ENCODE measurements around the gene ETHE1.

ETHE1 gene, protein sequence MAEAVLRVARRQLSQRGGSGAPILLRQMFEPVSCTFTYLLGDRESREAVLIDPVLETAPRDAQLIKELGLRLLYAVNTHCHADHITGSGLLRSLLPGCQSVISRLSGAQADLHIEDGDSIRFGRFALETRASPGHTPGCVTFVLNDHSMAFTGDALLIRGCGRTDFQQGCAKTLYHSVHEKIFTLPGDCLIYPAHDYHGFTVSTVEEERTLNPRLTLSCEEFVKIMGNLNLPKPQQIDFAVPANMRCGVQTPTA

DNA sequence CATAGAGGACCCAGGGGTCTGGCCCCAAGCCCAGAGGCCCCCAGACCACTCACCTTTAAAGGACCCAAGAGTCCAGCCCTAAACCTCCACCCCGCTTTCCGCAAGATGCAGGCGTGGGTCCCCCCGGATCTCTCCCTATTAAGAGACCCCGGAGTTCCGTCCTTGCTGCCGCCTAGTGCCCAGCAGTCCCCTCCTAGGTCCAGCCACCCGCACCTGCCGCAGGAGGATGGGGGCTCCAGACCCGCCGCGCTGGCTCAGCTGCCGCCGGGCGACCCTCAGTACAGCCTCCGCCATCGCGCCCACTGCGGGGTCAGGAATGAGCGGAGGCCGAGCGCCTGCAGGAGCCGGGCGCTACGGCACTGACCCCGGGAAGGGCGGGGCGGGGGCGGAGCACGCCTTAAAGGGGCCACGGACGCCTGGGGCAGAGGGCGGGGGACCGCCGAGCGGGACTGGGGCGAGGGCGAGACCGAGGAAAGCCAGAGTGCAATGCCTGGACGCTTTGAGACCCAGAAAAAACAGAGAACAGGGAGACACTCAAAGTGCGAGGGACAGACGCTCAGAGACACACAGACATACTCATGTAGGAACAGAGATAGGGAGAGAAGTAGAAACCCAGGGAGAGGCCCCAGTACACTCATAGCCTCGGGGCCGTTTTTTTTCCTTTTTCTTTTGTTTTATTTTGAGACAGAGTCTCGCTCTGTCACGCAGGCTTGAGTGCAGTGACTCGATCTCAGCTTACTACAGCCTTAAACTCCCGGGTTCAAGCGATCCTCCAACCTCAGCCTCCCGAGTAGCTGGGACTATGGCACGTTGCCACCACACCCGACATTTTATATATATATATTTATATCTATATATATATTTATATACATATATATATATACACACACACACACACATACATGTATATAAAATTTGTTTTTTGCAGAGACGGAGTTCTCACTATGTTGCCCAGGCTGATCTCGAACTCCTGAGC, at the start of gene ETHE1:
Gene ETHE1, minus strand, starts transcription at position 318 of the 976 bp plus-strand sequence. Its CDS starts 24 bp downstream, at position 294.
- peak; percentile 87 for DNase-seq

DNA sequence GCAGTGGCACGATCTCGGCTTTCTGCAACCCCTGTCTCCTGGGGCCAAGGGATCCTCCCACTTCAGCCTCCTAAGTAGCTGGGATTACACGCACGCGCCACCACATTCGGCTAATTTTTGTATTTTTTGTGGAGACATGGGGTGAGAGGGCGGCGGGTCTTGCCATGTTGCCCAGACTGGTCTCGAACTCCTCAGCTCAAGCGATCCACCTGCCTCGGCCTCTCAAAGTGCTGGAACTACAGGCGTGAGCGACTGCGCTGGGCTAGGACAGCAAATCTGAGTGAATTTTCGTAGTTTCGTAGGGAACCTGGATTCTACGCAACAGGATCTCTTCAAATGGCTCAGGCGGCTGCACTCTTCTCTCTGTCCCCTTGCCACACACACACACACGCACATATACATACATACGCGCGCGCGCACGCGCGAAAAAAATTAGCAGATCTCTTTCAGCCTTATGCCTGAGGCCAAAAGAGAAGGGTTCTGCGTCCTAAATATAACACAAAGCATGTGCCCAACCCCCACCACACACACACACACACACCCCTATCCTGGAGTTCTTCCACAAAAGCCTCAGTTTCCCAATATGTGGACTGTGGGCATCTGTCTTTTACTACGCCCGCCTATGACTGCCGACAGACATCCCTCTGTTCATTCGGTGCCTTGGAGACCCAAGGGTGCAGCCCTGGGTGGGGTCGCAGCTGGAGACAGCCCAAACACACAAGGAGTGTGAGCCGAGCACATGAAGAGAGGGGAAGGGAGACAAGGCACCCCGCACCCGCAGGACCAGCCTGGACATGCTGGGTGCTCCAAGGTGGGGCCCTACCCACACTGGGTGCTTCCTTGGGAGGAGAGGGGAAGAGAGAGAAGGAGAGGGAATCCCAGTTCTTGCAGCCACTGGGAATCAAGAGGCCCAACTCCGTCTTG, 49.2 kb upstream of the ETHE1 start:
- DNase-seq: no peak

DNA sequence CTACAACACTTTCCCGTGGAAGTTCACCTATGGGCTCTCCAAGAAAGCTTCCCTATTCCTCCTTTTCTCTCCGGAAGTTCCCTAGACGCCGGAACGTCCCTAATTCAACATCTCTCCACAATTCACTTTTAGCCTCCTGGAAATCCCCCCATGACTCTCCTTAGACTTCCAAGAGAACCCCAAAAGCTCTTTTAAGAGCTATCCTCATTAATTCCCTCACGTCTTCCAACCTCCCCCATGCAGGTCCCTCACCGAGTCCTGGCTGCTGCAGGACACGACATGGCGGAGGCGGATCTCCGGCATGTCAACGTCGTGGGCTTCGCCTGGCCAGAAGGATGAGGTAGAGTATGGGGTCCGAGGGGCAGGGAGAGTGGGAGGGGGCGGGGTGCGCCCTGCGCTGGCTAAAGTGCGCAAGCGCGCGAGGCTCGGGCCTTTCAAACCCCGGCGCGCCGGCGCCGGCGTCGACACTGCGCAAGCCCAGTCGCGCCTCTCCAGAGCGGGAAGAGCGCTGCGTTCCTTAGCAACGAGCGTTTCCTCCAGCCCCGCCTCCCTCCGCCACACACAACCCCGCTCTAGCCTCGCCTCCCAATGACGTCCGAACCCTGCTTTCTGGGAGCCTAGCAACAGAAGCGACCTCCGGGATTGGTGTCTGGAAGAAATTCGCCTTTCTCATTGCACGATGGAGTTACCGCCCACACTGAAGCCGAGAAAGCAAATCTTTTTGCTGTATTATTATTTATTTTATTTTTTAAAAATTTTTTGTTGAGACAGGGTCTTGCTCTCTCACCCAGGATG, 48.4 kb upstream of the ETHE1 start, which contains the start of the genes PINLYP and XRCC1:
Gene PINLYP, plus strand, starts transcription at position 646 of the 795 bp plus-strand sequence. CDS start 1,391 bp downstream, outside the sequence.
Gene XRCC1, minus strand, starts transcription at position 372 of the 795 bp plus-strand sequence. Its CDS starts 69 bp downstream, at position 303.
- peak; percentile 98 for DNase-seq

DNA sequence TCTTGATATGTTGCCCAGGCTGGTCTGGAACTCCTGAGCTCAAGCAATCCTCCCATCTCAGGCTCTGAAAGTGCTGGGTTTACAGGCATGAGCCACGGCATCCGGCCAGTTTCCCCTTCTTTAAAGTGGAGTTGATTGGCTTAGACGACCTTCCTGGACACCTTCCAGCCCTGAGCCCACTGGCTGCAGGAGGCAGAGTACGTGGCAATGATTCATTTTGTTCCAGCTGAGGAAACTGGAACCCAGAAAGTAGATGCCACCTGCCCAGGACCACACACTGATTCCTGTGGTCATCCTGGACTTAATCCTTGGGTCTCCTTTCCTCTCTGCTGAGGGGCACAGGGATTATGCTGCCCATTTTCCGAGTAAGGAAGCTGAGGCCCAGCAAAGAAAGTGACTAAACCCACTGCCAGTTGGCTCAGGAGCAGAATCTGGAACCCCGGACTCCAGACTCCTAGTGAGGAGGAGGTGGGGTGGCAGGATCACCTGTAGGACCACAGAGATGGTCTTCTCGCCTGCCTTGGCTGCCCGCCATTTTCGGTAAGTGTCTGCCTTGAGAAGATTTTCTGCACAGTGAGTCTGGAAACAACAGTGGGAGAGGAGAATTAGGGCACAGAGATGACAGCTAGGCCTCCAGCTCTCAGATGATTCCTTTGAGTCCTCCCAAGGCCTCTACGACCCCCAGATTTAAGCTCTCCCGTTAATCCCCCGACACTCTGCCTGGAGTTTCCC, 47.6 kb upstream of the ETHE1 start:
- DNase-seq: no peak

DNA sequence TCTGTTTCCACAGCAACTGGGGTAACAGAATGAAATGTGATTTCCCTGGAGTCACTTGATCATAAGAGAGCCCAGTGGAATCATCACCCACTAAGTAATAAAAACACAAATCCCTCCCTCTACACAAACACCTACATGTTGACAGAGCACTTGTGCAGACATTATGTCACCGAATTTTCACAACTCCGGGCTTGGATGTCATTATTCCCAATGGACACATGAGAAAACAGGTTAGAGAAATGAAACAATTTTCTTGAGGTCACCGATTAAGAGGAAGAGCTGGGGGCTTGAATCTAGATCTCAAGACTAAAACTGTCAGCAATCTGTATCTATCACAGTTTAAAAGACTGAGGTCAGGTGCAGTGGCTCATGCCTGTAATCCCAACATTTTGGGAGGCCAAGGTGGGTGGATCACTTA, 45.2 kb upstream of the ETHE1 start:
- no peak for DNase-seq

DNA sequence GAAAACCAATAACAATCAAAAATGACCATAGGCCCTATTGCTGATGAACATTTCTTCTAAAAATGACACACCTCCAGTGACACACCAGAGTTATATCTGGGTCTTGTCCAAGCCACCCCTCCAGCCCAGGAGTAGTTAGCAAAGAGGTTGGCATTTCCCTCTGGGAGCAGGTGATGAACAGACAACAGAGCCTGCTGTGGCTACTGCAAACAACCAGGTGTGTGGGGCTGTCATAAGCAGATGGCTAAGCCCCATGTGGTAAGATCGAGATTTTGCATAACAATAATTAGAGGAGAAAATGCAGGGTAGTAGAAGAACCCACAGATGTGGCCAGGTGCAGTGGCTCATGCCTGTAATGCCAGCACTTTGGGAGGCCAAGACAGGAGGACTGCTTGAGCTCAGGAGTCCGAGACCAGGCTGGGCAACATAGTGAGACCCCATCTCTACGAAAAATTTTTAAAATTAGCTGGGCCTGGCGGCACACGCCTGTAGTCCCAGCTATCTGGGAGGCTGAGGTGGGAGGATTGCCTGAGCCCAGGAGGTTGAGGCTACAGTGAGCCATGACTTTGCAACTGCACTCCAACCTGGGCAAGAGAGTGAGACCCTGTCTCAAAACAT, 43.3 kb upstream of the ETHE1 start:
- DNase-seq: no peak

DNA sequence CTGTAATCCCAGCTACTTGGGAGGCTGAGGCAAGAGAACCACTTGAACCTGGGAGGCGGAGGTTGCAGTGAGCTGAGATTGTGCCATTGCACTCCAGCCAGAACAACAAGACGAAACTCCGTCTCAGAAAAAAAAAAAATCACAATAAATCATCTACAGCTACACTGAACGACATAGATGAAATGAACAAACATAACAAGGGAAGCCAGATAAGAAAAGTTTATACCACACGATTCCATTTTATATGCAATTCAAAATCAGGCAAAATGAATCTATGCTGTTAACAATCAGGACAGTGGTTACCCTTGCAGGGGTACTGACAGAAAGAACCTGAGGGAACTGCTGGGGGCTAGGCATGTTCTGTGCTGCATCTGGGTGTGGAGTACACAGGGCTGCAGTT, 42.7 kb upstream of the ETHE1 start:
- no peak for DNase-seq

DNA sequence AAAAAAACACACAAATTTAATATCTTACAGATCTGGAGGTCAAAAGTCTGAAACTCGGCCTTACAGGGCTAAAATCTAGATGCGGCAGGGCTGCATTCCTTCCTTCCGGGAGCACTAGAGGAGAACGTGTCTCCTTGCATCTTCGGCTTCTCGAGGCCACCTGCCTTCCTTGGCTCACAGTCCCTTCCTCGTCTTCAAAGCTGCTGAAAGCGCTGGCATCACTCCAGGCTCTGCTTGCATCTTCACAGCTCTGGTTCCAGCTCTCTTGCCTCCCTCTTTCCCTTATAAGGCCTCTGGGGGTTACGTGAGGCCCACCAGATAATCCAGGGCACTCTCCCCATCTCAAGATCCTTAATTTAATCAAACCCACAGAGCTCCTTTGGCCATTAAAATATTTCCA, 37.8 kb upstream of the ETHE1 start:
- DNase-seq: no peak

DNA sequence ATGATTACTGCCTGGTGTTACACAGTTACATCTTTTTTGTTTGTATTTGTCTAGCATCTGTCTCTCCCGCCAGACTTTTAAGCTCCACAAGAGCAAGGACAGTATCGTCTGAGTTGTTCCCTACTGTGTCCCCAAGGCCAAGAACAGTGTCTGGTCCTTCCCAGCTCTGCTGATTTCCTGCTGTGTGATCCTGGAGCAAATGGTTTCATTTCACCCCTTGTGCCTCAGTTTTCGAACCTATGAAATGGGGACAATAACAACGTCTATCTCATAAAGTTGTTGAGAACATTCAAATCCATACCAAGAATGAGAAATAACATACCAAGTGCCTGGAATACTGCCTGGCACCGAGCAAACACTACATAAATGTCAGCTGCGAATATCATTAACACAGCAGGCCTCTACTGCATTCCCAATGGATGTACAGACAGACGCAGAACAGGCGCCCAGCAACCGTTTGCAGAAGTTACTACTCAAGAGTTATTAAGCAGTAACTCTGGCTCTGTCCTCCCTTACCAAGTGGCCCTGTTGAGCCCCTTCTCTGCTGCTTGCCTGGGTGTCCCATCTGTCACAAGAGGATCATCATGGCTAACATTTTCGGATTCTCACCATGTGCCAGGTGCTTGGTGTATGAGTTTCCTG, 36.9 kb upstream of the ETHE1 start:
- no peak for DNase-seq

DNA sequence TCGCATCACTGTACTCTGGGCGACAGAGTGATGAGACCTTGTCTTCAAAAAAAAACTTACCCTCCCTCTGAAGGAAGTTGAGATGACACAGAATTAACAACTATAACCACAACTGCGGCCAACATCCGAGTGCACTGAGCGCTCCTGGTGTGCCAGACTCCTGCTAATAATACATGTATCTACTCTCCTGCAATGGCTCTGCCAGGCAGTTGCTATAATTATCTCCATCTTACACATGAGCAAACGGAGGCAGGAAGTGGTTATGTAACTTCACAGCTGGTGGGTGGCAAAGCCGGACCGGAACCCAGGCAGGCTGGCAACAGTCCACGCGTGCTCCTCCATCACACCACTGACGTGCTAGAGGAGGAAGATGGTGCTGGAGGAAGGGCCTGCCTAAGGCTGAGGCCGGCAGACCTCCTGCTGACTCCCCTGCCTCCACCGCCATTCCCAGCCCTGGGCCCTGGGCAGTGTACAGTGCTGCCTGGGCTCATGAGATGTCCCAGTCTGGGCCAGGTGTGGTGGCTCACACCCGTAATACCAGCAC, 35.8 kb upstream of the ETHE1 start:
- peak; percentile 89 for DNase-seq

DNA sequence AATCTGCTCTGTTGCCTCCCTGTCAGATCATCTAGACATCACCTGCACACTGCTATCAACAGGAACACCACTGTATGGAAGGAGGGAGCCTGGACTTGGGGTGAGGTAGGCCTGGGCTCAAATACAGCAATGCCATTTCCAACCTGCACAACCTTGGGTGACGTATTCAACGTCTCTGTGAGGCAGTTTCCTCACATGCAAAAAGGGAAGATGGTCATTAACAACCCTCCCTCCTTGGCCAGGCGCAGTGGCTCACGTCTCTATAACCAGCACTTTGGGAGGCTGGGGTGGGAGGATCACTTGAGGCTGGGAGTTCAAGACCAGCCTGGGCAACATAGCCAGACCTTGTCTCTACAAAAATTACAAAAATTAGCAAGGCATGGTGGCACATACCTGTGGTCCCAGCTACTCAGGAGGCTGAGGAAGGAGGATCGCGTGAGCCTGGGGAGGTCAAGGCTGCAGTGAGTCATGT, 35.3 kb upstream of the ETHE1 start:
- DNase-seq: no peak

DNA sequence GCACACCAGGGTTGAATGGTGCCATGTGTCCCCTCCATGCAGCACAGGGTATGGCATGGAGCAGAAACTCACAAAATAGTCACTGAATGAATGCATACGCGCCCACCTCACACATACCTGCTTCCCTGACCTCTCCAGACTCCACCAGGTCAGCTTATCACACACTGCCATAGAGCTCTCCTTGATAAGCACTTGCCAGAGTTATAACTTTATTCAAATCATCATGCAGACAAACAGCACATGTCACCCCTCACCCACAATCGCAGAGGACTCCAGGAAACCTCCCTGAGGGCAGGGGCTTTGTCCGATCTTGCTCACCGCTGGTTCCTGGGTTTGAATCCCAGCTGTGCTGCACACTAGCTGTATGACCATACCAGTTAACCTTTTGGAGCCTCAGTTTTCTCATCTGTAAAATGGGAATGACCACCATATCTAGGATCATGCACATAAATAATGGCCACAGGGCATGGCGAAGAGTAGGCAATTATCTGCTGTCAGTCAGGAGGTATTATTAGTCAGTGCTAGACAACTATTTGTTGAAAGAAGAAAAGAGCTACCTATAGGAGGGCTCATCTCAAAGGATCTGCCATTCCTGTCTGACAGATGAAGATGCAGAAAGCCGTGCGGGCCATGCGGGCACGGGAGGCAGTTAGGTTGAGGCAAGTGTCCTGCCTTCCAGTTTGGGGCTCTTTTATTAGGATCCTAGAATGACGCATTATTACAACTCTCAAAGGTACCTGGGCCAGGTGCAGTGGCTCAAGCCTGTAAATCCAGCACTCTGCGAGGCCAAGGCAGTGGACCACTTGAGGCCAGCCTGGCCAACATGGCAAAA, 34.4 kb upstream of the ETHE1 start:
- no peak for DNase-seq

DNA sequence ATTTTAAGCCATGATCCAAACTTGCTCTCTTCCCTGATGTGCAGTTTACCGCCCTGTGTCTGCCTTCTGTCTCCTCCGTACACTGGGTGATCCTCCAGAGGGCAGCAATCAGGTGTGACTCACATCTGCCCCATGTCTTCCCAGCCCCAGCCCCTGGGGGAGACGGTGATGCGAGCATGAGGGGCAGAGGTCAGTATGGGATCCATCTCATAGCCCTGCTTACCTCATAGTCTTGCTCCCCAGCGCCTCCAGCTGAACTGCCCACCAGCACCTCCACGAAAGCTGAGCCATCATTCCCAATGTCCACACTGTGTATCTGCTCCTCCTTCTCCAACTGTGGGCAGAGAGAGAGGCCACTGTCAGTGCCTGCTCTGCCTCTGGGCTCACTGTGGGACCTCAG, 33.7 kb upstream of the ETHE1 start:
- no peak for DNase-seq

DNA sequence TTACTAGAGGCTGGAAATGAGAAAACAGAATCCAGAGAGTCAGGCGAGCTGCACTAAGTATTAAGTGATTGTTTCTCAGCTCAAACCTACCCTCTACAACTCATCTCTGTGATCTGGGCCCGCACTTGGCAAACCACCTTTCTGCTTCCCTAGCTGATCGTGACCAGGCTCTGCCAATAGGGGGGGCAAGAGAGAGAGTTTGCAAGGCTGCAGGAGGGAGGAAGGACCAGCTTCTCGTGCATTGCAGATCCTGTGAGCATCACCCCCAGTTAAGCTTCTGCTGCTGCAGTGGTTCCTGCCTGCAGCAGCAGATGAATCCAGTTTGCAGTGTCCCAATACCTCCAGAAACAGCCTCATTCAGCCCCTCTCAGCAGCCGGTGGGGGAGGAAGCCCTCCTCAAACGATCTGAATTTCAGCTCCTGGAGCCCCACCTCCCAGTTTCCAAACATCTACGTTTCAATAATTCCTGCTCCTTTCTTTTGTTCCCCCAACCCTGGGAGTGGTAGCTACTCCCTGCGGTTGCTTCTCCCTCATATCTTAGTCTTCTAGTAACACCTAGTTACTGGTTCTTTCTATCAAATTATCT, 28.3 kb upstream of the ETHE1 start:
- peak; percentile 90 for DNase-seq

DNA sequence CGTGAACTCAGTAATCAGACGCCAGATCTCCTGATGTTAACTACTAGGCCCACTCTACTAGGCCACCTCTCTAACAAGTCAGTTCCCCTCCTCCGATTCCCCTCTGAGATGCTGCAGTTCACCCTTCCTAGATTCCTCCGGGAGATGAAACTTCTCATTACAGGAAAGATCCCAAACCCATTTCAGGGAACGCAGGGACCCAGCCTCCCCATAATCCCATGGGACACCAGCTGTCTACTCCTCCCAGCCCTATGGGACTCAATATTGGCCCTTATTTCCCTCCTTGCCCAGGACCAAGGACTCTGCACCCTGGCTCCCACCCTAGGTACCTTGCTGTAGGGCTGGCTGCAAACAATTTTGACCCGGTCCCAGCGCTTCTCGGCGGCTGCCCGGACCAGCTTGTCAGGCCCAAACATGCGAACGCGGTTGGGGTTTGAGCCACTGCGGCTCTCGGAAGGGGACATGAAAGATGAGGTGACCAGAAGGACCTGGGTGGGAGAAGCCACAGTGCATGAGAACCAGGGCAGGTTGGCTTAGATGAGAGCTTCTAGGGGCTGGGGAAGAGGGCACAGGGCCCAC, 27.4 kb upstream of the ETHE1 start:
- no peak for DNase-seq

DNA sequence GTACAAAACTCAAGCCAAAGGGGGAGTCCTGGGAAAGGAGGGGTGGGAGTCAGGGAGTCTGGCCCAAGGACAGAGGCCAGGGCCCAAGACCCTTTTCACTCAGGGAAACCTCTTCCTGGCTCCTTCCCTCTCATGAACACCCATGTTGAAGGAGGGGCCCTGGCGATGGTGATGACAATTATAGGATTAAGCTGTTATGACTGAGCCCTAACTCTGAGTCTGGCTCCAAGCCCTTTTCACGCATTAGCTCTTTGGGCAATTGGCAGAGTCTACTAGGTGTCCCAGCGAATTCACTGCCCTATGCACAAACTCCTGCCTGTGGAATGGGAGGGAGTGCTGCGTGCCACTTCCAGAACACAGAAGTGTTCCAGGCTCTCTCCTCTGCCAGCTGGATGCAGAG, 26.7 kb upstream of the ETHE1 start:
- DNase-seq: no peak

DNA sequence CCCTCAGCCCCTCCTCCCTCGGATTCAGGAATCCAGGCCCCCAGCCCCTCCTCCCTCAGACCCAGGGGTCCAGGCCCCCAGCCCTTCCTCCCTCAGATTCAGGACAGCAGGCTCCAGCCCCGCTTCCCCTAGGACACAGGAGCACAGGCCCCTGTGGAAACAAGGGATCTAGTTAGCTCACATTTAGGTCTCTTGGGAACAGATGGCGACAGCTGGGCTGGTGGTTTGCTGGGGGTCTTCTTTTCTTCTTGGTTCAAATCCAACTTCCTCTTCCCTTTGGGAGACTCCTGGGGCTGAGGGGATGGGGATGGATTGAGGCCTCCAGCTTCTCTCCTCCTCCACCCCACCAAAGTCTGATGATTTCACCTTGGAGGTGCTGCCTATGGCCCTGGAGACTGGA, 25.6 kb upstream of the ETHE1 start:
- DNase-seq: no peak

DNA sequence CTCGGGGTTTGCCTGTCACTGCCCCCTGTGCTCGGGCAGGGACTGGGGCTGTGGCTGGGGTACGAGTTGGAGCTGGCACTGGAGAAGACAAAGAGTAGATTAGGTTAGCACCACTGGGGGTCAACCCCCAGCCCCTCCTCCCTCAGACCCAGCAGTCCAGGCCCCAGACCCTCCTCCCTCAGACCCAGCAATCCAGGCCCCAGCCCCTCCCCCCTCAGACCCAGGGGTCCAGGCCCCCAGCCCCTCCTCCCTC, 25.1 kb upstream of the ETHE1 start:
- DNase-seq: no peak

All from activated CD4-positive, alpha-beta T cell treated with anti-CD3 and anti-CD28 coated beads, Interleukin-2, Interleukin-6, amounts not matched to agents 100 ng/mL and 50 ng/mL, durations not matched to agents 16 hours and 8 hours (primary cell).